ENCODE measurements around the gene GGCX.

GGCX gene

DNA sequence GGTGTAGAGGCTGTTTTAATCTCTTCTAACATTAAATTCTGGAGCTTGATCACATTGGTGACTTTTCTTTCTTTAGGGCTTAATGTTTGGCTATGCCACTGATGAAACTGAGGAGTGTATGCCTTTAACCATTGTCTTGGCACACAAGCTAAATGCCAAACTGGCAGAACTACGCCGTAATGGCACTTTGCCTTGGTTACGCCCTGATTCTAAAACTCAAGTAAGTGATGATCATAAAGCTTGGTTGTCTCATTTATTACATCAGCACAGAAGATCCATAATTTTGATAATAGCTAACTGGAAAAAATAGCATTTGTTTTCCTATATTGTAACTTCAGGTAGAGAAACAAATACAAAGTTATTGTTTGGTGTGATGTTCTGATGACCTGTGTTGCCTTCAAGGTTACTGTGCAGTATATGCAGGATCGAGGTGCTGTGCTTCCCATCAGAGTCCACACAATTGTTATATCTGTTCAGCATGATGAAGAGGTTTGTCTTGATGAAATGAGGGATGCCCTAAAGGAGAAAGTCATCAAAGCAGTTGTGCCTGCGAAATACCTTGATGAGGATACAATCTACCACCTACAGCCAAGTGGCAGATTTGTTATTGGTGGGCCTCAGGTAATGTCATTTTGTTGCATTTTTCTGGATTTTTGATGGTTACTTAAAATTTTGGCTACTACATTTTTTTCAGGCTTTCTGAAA lies 19.4 kb downstream of the GGCX start:
- DNase-seq (ENCODE audit: low spot score): no peak

DNA sequence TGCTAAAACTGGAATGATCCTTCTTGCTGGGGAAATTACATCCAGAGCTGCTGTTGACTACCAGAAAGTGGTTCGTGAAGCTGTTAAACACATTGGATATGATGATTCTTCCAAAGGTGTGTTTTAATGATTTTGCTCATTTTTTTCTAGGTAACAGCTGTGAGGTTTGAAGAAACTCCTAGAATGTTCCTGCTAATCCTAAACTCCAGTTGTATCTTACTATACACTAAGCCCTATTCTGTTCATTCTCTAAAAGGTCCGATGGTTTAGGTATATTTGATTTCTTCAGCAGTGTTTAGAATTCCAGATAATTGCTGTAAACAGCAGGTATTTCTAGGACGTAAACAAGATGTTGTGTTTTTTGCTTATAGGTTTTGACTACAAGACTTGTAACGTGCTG lies 20.0 kb downstream of the GGCX start:
- no peak for DNase-seq (ENCODE audit: low spot score)

DNA sequence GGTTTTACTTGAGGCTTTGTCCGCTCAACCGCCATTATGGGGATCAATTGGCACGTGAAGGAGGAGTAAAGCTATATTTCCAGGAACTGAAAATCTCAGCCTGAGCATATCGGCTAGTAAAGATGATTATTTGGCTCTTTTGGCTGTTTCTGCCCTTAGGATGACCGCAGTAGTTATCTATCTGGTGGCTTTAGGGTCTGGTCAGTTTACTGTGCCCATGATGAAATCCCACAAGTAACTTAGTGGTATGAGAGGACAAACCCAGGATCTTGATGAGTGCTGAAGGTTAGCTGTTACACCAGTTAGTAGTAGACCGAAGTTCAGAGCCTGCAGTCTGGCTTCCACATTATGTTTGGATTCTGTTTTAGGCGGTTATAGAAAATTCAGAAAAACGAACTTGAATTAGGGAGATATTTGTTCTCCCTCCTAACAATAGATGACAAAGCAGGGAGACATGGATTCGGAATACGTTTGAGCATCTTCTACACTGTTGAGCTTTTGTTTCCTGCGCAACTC lies 21.1 kb downstream of the GGCX start:
- DNase-seq (ENCODE audit: low spot score): no peak

DNA sequence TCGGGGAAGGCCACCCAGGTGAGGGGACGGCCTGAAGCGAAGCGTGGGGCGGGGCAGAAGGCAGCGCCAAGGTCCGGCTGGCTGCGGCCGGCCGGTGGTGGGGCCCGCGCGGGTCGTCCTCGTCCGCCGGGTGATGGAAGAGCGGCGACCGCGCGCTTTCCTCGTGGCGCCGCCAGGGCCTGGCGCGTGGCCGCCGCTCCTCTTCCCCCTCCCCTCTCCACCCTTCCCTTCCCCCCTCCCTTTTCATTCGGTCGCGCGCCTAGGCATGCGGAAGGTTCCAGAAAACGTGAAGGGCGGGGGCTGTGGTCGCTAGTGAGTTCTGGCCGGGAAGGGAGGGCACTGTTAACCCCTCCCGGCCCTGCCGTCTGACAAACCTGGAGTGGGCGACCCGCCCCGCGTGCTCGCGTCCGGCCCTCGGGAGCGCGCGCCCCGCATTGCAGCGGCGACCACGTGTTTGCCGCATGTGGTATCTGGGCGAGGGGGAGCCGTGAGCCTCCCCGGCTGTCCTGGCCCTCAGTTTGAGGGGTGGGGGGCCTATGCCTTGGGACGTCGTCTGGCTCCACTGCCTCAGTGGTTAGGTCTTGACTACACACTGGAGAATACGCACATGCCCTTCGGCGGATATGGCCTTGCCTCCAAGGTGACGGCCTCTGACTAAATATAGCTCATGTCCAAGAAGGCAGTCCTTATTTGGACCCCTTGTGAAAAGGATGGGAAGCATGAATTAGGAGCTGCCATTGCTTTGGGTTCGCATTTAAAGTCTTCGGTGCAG lies 21.7 kb downstream of the GGCX start:
- peak; percentile 78 for DNase-seq (ENCODE audit: low spot score)

DNA sequence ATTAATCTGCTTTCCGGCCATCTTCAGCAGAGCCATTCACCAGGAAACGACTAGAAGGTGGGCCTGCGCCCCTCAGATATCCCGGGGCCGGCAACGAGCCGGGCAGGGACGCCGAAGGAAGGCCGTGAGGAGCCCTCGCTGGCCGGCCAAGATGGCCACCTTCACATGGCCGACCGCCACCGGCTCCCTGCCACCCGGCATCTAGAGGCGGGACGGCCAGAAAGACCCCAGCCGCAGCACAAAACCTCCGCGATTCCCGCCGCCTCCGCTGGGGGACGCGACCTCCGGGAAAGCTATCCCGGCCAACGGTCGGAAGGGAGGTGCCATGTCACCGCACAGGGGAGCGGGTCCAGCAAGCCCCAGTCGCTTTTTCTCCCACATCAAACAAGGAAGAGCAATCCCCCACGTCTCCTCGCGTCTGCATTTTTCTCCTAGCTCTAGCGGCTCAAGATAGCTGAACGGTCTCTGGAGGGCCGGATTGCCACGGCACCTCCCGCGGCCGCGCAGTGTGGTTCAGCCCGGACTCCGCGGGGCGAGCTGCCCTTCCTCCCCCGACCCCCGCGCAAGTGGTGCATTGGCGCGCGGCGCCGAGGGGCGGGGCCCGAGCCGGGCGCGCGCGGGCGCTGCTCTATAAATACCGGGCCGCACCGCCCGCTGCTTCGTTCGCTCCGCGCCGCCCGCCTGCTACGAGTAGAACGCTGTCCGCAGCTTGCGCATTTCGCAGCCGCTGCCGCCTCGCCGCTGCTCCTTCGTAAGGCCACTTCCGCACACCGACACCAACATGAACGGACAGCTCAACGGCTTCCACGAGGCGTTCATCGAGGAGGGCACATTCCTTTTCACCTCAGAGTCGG lies 22.6 kb downstream of the GGCX start, which contains the start of gene MAT2A:
Gene MAT2A (plus strand): TSS at position 662 of the 854 bp plus-strand sequence. CDS start 120 bp downstream, at position 782.
- peak; percentile 82 for DNase-seq (ENCODE audit: low spot score)

DNA sequence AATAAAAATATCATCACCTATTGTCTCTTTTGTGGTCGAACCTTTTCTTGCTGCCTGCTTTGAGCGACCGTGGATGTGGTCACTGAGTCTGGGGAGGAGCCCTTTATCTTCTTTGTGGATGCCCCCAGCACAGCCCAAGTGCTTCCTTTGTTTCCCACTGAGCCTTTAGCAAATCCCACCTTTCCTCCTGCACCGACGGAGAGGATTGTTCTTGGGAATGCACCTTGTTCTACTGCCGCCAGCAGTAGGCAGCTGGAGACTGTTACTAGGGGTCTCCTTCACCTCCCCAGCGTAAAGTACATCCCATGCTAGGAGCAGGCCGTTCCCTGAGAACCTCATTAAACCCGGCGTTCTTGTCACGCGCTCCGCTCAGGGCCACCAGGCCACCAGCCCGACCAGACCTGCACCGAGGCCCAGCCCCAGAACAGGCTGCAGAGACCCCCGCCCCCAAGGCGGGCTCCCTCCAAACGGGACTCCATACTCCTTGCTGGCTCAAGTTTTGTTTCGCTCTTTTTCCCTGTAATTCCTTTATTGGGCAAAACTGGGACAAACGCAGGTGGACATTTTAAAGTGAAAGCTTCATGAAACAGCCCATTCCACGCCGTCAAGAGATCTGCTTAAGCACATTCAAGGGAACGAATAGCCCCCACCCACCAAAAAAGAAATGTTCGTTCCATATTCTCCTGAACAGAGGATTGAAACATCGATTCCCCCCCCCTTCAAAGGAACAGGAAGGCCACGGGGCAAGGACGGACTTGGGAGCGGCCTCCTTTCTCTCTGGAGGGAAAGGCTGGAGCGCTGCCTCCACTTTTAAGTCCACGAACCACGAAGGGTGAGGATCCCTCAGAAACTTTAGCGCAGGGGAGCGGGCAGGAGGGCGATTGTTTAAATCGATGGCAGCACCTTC lies 23.4 kb downstream of the GGCX start:
- peak; percentile 30 for DNase-seq (ENCODE audit: low spot score)

DNA sequence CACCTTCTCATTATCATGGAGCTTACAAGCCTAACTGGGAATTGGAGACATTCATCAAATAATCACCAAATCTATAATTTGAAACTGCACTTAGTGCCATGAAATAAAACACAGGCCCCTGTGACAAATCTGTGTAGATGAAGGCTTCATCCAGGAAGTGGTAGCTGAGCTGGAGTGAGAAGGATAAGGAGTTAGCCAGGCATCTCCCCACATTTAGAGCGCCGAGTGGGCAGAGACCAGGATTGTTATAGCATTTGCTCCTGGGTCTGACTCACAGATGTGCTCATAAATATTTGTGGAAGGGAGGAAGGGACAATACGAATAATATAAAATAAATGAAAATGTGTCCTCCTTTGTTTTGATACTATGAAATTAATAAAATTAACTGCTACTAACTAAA lies 24.8 kb downstream of the GGCX start:
- no peak for DNase-seq (ENCODE audit: low spot score)

DNA sequence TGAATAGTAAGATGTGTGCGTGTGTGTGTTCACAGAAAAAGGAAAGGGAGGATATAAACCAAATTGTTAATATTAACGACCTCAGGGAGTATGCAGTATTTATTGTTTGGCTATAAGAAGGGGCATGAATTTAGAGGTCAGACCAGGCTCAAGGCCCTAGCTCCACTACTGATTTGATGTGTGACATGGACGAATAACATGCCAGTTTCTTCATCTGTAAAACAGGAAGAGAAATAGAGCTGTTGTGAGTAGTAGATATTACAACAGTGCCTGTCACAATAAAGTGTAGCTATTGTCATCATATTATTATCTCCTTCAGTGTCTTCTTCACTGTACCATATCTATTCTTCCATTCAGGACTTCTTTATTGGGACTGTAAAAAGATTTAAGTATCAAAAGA lies 26.4 kb downstream of the GGCX start:
- DNase-seq (ENCODE audit: low spot score): no peak

DNA sequence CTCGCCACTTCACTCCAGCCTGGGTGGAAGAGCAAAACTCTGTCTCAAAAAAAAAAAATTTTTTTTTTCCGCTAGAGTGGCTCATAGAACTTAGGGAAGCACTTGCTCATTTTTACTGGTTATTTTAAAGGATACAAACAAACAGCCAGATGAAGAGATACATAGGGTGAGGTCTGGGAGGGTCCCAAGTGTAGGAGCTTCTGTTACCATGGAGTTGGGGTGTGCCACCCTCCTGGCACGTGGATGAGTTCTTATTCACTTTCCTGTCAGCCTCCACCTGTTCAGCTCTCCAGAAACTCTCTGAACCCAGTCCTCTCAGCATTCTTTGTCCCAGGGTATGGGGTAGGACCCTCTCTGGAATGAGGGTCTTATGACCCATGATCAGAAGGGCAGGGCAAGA lies 27.2 kb downstream of the GGCX start:
- peak; percentile 51 for DNase-seq (ENCODE audit: low spot score)

DNA sequence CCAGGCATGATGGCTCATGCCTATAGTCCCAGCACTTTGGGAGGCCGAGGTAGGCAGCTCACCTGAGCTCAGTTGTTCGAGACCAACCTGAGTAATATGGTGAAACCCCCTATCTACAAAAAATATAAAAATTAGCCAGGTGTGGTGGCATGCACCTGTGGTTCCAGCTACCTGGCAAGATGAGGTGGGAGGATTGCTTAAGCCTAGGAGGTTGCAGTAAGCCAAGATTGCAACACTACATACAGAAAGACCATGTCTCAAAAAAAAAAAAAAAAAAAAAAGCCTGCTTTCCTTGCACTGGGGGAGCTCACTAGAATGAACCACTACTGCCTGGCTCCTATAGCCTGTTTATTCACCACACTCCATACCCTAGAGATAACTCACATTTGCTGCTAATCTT lies 29.7 kb downstream of the GGCX start:
- no peak for DNase-seq (ENCODE audit: low spot score)

DNA sequence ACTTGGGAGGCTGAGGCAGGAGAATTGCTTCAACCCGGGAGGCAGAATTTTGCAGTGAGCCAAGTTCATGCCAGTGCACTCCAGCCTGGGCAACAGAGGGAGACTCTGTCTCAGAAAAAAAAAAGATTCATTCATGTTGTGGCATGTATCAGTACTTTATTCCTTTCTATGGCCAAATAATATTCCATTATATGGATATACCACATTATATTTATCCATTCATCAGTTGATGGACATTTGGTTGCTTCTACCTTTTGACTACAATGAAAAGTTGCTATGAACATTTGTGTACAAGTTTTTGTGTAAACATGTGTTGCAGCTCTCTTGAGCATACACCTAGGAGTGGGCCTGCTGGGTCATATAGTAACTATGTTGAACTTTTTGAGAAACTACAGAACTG lies 31.5 kb downstream of the GGCX start:
- no peak for DNase-seq (ENCODE audit: low spot score)

DNA sequence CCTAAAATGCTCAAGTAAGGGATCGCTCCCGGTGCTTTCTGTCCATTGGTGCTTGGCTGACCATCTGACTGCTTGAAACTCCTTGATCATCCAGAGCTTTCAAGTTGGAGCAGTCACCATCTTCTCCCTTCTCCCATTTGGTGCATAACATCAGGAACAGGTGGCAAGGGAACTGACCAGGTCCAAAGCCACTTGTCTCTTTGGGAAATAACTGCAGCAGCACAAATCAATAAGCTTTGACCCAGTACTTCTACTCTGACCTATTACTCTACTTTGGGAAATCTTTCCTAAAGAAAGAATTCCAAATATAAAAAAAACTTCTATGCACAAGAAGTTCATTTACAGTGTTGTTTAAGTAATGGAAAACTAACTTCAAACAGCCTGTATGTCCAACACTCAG lies 32.9 kb downstream of the GGCX start:
- DNase-seq (ENCODE audit: low spot score): no peak

DNA sequence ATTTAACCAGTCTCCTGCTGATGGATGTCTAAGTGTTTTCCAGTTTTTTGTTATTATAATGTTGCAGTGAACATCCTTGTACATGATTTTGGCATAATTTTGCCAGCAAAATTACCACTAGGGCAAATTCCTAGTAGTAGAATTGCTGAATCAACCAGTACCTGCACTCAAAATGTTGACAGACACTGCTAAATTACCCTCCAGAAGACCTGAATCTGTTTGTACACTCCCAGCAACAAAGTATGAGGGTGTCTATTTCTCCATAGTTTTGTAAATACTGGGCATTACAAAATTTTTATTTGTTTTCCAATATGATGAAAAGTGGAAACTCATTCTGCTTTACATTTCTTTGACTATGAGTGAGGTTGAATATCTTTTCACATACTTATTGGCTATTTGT lies 33.5 kb downstream of the GGCX start:
- DNase-seq (ENCODE audit: low spot score): no peak

DNA sequence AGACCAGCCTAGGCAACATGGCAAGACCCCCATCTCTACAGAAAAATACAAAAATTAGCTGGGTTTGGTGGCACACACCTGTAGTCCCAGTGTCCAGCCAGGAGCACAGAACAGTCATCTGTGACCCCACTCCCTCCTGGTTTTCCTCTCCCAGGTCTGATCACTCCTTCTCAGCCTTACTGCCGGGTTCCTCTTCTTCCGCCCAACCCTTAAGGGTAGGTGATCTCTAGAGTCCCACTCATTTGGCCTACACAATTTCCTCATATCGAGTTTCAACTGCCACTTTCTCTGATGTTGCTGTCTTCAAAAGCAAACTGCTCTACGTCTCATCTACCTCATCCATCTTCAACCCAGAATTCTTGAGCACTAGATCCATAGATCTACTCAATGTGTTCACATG lies 35.7 kb downstream of the GGCX start:
- no peak for DNase-seq (ENCODE audit: low spot score)

DNA sequence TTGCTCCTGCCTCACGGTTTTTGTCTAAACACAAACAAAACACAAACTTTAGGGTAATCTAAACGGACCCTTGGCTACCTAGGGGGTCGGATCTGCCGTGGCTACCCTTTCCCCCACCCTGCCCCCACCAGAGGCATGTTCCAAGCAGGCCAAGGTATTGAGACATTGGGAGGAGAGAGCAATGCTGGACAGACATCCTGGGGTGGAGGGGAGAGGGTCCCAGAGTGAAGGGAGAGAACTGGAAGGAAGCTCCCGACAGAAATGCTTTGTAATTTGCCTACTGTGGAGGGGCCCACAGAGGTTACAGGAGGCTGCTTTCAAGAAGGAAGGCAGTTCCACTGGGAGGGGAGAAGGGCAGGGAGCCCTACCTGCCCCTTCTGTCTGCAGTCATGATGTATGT lies 36.3 kb downstream of the GGCX start:
- DNase-seq (ENCODE audit: low spot score): no peak

DNA sequence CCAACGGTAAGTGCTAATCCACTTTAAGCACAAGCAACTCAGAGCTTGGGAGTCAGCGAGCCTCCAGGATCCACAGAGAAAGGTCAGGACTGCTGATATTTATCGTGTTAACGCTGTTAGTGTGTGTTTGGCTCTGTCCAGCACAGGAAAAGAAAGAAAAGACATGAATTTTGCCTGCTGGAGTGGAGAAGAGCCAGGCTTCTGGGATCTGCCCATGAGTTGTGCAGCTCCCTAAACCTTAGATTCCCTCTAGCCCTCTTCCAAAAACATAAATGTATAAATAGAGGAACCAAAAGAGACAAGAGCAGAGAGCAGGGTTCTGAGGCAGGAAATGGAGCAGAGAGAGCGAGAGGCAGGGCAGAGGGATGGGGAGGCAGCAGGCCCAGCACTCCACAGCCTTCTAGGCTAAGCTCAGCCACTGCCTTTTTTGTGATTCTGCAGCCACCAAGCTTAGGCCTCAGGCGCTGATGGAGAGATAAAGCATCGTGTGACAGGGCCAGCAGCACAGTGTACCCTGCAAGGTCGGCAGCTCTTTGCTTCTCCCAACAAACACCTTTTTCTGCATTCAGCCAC lies 36.9 kb downstream of the GGCX start:
- DNase-seq (ENCODE audit: low spot score): no peak

DNA sequence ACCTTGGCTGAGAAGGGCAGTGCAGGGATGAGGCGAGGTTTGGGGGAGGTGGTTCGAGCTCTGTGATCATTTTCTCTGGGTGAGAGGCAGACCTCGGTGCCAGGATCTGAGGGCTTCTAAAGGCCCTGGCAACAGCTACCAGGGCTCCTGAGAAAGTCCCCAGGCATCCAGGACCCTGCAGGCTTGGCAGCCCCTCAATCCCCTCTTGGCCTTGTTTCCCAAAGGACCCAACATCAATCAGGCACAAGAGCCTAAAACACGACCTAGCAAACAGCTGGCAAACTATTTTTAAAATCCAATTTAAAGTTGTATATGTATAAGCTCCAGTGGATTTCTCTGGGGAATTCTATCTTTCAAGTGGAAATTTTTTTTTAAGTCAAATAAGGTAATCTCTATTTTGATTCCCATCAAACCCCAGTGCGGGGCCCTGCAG lies 37.4 kb downstream of the GGCX start:
- DNase-seq (ENCODE audit: low spot score): no peak

DNA sequence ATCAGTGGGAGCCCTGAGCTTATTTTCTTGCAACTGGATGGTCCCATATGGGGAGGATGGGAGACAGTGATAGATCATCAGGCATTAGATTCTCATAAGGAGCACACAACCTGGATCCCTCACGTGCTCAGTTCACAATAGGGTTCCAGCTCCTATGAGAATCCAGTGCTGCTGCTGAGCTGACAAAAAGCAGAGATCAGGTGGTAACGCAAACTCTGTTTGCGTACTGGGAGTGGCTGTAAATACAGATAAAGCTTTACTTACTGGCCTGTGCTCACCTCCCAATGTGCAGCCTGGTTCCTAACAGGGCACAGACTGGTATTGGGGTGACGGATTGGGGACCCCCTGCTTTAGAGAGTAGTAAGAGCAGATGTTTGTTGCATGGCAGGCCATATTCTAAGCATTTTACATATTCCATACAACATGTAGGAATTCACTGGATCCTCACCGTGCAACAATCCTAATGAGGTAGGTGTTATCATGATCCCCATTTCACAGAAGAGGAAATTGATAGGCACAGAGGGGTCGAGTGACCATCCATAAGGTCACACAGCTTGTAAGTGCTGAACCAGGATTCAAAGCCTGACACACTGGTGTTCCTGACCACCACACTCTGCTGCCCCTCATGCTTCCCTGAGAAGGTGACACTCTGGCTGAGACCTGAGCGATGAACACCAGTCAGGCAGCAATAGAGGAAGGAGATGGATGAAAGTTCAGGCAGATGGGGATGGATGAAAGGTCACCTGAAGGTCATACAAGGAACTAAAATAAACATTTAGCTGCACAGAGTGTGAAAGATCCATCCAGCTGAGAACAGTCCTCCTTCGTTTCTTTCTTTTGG lies 38.0 kb downstream of the GGCX start:
- DNase-seq (ENCODE audit: low spot score): no peak

DNA sequence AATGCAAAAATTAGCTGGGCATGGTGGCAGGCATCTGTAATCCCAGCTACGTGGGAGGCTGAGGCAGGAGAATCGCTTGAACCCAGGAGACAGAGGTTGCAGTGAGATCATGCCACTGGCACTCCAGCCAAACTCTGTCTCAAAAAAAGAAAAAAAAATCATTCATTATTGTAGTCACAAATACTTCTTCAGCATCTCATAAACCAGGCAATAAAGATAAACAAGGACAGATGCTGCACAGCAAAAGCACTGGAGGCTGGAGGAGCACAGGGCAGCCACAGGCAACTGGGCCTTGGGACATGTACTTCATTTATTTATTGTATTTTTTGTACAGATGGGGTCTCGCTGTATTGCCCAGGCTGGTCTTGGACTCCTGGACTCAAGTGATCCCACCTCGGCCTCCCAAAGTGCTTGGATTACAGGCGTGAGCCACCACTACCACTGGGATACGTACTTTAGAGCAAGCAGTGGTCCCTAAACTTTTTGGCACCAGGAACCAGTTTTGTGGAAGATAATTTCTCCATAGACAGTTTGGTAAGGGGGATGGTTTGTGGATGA lies 39.1 kb downstream of the GGCX start:
- DNase-seq (ENCODE audit: low spot score): no peak

All from hematopoietic multipotent progenitor cell treated with erythropoietin and hydrocortisone succinate and interleukin-3 and kit ligand, for 17 days (in vitro differentiated cells).